NCI-H2029 (cell line): ENCODE measurements around the gene PLXNA4.
A peak's percentile ranks its signal among the peaks of the same experiment; 100 is the strongest.

ENCODE experiments used
- DNase-seq: peaks from one replicate; lab custom pipeline; 2025; lab: John Stamatoyannopoulos, UW

Gene PLXNA4

DNA sequence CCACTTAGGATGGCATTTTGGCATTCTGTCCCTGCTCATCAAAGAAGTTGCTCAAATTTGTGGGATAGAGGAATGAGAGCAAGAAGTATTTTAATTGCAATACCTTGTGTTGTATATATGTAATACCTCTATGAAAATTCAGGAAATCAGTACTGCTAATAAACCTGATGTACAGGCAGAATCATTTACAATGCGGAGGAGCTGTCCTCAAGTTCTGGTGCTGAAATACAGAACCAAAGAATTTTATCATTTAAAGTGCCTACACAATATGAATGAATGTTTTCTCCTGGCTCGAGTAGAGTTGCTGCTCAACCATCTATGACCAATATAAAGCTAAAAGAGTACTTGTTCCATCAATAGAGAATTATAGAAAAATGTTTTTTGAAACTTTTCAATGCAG is 305.8 kb downstream of the PLXNA4 start:
- DNase-seq, result no peak

DNA sequence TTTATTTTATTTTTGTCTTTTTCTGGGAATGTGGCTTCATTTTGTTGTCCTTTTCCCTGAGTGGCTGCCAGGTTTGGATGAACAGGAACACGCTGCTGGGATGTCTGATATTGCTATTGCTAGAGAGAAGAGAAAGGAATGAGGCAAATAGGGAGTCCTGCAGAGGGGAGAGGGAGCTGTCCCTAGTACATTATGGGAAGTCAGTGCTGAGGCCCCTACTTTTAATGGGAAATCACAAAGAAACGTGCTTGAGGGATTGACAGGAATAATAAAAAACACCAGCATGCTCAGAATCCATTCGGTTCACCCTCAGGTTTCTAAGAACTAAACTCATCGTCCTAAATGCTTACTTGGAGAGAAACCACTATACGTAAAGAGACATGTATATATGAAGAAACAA is 306.6 kb downstream of the PLXNA4 start:
- DNase-seq, result no peak

DNA sequence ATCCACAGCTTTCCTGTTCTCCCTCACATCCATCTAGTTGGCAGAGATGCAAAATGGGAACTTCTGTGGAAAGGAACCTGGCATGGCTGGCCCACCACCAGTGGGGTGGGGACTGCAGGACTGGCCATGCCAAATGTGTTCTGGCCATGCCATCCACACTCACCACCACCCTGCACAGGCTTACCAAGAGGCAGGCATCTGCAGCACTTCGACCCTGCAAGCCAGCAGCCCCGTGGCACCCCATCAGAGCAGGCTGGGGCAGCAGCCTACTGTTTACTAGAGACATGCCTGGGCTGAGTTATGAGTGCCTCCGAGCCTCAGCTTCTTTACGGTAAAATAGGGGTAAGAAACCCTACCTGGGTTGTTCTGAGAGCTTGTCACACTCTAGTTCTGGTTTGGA is 313.1 kb downstream of the PLXNA4 start:
- DNase-seq, result no peak

DNA sequence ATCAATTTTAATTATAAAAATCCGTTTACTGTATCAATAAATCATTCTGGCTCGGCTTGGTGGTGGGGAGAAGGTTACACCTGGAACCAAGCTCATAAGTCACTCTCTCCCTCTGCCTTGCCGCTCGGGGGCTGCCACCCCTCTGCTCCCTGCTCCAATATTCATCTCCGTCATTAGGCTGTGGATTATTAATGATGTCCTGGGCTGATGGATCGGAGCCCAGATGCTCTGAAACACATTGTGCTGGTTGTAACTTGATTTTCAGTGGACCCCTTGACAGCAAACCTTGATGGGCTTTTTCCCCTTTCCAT is 314.2 kb downstream of the PLXNA4 start:
- no peak for DNase-seq

DNA sequence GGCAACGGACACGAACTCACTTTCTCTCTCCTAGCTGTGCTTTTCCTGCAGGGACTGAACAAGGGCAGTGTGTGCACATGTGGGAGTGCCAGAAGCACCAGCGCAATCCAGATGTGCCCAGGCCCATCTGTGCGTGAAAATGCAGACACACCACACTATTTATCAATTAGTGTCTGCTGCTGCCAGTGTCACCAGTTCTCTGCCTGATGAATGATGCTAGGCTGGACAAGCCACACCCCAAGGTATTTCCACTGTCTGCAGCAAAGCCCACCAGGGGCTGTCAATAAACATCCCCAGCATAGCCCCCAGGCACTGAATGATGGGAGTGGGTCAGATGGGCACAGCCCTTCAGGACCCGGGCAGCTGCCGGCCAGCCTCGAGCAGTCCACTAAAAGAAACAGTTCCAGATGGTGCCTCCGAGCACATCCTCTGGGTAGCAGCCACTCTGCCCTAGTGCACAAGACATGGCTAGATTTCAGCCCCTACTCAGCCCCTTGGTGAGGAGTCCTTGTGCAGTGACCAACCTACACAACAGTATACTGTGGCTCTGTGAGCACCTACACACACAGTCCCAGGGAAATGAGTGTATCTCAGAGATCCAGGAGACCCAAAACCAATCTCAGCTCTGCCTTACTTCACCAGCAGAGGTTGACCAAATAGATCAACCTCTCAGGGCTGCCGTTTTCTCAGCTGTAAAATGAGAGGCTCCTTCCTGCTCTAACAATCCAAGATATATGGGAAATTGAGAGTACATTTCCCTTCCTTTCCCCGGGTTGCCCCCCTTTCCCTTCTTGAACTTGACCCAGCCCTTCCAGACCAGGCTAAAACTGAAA is 314.7 kb downstream of the PLXNA4 start:
- DNase-seq, result no peak

DNA sequence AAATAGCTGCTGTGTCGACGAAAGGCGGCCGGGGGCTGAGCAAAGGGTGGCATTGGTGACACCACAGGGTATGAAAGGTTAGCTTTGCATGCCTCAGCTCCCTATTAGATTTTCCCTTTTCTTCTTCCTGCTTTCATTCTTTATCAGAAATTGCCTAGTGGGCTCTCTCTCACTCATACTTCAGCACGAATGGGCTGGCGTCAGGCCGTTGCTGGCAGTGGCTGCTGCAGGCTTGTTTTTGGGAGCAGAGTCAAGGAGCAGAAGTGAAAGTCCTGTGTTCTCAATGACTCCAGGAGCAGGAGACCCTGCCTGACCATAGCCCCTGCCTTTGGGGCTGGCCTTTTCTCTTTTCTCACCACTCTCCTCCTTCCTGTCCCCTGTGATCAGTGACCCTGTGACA is 318.0 kb downstream of the PLXNA4 start:
- no peak for DNase-seq

DNA sequence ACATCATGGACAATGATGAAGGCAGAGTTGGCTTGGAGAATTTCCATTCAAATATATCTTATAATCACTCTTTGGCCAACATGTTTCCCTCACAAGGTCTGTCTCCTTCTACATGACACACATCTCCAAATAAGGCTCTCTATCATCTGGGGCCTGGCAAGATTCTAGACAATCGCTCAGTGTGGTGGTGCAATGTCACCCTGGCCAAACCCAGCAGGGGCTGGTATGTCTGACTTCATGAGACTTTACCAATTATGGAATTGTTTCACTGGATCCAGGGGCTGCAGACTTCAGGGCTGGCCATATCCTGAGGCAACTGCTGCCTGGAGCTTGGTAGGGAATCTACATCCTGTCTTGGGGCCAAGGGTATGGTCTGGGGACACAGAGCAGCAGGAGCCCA is 319.0 kb downstream of the PLXNA4 start:
- DNase-seq, result no peak

DNA sequence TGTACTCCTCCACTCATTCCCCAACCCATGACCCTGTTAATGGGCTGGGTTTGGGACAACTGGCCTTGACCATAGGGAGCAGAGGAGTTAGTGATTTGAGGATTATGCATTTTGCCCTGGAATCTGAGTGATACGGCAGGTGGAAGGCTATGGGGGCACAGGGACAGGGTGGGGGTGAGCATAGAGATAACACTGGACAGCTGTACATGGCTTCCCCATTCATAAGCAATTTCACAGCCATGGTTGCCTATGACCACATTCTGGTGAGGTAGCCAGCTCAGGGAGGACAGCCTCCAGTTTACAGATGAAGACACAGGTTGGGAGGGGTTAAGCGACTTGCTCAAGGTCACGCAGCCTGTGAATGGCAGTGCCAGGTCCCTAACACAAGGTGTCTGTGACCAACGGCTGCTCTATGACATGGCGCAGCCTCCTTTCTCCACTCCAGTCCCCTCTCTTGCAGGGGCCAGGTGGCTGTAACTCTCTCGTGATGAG is 319.5 kb downstream of the PLXNA4 start:
- DNase-seq, result no peak

DNA sequence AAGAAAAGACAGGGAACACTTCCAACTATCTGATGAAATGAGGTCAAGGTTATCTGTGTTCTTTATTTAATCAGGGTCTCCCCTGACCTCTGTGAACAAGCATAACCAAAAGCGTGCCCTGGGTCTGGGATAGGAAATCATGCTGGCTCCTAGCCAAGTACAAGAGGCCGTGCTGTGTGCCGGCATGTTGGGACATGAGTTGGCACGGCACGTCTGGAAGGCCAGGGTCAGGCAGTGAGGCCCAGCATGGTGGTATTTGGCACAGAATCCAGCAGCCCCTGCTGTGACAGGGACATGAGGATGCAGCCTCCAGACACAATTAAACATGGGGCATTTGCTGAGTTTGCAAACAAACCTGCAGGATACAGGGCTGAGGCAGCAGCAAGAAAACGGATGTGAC is 320.4 kb downstream of the PLXNA4 start:
- DNase-seq, result no peak

DNA sequence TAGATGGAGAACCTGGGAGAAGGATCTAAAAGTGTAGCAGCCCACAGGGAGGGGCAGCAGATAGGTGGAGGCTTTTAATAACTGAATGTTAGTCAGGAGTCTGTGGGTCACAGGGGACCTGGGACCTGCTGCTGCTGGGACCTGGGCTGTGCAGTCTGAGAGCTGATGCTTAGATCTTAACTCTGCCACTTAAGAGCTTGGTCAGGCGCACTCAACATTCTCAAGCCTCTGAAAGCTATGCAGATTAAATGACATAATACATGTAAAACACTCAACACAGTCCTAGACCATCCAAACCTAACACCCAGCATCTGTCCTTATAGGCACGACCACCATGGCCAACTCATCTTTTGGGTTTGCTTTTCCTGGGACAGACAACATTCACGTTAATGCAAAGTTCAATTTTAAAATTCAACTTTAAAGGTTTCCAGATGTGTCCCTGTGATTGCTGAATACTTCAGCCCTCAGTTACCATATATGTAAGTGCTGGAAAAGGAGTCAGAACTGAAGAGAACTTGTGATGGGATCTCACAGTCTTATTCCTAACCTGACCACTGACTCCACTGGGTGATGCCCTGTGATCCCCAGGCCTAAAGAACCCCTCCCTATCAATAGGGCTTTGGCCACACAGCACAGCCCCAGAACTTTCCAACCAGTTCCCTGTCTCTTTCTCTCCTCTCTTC is 321.0 kb downstream of the PLXNA4 start:
- DNase-seq, result no peak

DNA sequence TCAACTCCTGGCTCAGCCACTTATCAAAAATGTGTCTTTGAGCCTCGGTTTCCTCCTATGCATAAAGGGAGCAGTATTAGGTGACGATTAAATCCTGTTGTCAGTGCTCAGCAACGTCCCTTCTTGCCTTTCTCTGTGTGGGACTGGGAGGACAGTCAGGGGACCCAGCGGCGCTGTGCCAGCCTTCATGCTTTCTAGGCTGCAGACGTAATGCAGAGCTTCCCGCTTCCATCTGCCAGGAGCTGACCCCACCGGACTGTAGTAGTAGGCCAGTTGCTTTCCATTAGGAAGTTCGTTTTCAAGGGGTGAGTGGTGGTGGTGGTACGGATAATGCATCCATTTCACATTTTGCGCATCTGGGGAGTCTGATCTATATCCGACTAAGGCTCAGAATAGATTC is 321.8 kb downstream of the PLXNA4 start:
- no peak for DNase-seq

DNA sequence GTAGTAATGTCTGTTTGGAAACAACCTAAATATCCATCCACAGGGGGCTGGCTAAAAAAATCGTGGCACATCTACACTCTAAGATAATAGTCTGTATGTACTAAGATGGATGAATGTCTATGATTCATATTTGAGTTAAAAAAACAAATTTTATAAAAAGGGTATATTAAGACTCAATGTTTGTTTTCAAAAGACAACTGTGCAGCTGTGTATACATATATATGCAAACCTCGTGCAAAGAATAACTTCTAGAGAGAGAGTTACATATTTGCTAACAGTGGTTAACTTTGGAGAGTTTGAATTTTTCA is 323.5 kb downstream of the PLXNA4 start:
- no peak for DNase-seq

DNA sequence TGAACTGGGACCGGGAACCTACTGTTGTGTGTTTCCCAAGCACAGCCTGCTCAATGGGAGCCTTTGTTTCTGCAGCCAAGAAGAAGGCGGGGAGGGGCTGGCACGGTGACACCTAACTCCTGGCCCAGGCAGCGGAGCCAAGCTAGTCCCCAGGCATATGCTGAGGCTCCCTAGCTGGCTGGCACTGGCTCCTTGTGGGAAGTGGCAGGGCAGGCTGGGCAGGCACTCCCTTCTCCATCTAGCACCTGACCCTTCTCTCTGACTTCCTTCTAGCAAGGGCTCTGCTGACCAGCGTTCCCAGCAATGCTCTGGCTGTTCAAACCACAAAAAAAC is 325.0 kb downstream of the PLXNA4 start:
- peak; percentile 89 for DNase-seq

DNA sequence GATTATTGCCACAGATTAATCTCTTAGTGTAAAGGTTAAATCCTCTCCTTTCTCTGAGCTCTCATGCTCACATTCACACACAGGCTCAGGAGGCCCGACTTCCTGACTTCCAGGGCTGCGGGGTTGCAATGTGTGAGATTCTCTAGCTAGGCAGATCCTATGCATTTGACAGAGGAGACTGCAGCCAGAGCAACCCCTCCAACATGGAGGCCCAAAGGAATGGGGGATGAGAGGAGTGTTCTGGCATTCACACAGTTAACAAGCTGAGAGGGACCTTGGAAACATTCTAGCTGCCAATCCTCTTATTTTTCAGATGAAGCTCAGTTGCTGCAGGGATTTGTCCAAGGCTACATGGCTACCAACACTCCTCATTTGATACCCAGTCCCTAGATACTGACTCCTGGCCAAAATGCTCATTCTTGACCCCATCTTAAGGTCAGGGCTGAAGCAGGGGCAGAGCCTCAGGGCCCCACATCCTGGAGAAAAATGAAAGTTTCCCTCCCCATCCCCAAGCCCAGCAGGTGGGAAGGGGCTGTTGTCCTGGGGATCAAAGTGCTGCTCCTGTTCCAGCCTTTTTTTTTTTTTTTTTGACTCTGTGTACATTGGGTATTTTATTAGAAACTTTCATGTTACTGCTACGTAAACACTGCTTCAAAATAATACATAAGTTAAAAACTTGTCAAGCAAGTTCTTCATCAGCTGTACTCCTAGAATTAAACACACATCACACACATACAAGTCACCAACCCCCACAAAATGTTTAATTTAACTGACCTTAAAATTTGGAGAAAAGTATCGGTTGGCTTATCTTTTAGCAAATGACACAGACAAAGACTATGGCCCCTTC is 325.6 kb downstream of the PLXNA4 start:
- DNase-seq, result no peak

DNA sequence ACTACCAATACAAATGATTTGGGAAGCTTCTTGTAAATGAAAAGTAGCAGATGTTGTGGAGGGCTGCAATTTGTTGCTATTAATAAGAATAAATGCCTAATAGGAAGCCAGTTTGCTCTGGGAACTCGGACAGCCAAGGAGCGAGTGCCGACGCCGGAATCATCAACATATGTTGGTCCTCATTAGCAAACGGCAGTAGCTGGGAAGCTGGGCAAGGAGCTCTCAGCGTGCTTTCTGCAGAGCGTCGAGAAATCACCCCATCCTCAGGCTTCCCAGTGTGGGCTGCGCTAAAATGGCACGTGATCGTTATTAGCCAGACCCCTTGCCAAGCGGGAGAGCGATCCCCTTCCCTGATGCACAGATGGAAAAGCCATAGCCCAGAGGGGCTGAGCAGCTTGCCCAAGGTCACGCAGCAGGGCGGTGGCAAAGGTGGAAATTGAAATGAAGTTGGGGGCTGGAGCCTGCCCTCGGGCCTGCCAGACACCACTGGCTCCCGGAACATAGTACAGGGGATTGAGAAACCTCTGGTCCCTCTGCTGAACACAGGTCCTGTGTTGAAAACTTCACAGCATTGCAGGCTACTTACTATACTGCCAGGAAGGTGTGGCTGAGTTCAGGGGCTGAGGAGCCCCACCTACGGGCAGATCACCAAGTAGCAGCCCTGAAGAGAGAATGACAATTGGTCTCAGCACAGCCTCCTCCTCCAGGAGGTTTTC is 326.9 kb downstream of the PLXNA4 start:
- no peak for DNase-seq

DNA sequence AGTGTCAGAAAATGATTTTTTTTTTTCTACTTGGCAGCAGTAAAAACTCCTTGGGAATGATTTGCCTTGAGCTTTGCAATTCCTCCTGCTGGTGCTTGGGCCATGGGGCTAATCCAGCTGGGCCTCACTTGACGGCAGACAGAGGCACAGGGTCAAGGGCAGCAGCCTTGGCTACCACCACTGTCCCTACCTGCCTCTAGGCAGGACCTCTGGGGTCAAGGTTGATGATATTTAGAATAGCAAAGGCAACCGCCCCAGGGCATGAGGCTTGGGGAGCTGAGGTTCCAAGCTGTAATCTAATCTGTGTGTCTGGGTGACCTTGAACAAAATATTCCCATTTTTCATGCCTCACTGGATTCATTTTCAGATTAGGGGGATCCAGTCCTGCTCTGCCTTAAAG is 327.4 kb downstream of the PLXNA4 start:
- DNase-seq, result no peak

DNA sequence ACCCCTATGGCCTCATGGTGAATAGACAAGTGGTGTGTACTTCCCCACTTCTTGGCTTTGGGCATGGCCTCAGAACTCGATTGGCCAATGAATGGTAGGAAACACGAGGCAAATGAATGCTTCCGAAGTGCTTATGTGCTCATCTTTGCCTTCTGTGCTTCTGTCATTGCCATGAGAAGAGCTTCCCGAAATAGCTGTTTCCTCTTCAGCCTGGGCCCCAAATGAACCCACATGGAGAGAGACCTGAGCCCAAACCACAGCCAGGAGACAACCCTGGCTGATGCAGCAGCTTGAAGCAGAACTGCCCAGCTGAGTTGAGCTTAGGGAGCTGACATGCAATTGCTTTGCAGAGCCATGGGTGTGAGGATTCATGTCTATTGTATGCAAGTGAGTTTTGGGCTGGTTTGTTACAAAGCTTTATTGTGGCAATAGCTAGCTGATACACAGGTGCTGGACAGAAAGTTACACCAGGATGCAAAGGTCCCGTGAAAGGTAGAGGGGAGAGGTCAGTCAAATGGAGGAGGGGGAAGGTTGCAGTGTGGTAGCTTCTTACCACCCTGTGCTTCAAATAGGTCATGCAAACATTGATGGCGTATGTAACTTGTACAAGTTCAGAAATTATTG is 328.2 kb downstream of the PLXNA4 start:
- DNase-seq, result no peak

DNA sequence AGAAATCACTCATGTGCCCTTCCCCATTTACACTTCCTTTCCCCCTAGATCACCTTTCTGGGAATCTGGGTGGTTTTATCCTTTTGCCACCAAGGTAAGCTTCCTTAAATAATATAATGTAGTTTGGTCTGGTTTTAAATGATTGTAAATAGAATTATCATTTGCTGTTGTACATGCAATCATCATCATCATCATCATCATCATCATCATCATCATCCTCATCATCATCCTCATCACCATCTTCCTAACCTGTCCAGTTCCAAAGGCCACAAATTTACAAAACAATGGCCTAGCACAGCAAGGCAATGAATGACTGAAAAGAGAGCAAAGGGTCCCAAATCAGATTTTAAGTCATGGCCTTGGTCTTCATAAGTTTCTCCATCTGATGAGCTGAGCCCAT is 329.7 kb downstream of the PLXNA4 start:
- DNase-seq, result no peak

DNA sequence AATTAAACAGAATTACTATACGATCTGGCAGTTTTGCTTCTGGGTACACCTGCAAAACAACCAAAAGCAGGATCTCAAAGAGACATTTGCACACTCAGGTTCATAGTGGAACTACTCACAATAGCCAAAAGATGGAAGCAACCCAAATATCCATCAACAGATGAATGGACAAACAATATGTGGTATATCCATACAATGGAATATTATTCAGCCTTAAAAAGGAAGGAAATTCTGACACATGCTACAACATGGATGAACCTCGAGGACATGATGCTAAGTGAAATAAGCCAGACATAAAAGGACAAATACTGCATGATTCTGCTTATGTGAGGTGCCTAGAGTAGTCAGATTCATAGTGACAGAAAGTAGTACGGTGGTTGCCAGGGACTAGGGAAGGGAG is 330.7 kb downstream of the PLXNA4 start:
- no peak for DNase-seq

DNA sequence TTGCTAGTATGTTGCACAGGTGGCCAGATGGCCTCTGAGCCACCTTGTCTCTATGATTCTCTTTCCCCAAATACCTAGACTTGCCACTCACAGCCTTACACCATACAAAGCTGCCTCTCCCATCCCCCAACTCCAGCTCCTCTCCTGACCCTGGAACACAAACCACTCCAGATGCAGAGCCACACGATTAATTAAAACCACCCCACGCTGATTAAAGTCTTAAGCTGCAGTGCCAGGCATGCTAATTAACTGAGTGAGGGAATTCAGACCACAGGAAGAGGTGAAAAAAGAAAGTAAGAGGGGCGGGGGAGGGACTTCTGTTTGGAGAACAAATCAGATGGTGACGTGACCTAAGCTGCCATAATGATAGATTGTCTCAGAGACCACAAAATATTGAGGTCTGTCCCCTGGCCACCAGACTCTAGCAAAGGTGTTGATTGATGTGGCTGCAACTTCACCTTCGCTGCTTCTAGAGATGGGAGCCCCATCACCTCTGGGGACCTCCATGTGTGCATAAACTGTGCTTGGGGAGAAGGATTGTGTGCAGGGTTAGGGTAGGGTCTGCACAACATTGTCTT is 331.3 kb downstream of the PLXNA4 start:
- no peak for DNase-seq

DNA sequence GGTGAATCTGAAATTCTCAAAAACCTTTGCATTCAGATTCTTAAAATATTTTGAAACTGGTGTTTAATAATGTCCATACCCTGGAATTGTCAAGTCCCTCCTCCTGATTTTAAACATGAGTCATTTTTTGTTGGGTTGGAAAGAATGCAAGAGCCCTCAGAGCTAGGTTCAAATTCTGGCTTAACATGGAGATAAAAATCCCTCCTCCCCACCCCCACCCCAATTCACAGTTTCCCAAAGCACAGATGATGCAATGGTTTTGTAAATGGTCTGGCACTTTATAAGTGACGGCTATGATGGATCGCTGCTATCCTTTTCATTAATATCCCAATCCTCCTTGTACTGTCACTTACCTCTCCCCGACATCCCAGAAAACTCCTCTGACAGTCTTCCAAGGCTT is 332.8 kb downstream of the PLXNA4 start:
- no peak for DNase-seq

DNA sequence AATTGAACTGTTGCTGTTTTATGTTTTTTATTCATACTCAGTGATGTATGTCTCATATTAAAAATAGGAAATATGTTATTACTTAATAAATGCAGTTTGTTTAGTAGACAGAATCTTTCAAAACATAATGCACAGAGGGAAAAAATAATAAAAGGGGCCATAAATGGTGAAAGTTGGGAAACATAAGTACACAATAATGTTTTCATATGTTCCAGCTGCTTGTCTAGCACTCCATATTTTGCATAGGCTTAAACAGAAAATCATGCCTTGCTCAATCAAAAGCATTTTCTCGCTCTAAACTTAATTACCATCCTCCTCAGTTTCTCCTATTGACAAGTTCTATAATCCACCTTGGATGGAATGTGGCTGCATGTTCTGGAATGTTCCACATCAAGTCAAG is 333.2 kb downstream of the PLXNA4 start:
- DNase-seq, result no peak
